GM18499 (cell line): ENCODE measurements around the gene OXSR1.

ENCODE experiments used
- ATAC-seq: cut with Tn5 transposase; IDR thresholded peaks from one replicate; pipeline ENCODE4 v1.9.1; 2021; ENCODE audit warnings: moderate number of reproducible peaks; ENCODE audit not compliant: insufficient read depth, unreplicated experiment

OXSR1 gene

DNA sequence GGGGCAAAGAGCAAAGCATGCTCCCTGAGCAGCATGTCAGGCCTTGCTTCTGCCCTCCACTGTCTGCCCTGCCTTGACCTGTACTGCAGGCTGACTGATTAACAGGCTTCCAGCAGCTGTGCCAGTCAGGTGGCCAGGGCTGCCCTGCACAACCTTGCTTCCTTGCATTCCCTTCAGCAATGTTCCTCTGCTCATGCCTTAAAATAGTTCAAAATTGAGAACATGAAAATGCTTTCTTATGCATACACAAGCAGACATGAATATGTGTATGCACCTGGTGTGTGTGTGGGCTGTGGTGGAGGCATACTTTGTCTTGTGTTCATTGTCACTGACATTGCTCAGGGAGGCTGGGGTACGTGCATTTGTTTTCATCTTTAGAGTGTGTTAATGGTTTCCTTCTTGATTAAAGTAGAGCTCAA lies 99.0 kb downstream of the OXSR1 start:
- ATAC-seq: no peak

DNA sequence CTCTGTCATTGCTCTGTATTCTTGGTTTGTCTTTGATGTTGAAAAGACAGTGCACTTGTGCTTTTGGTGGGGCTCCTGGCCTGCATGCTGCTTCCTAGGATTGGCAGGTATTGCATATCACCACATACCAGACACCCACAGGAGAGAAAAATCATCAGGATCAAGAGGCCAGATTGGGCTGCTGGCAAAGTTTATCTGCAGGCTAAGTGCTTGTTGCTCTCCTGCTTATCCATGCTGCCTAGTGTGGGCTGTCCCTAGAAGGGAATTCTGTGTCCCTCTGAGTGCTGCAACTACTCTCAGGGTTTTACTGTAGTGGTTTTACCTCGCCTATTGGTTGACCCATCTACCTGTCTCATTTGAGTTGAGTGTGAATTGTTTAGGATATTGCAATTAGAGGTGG lies 99.4 kb downstream of the OXSR1 start:
- no peak for ATAC-seq

DNA sequence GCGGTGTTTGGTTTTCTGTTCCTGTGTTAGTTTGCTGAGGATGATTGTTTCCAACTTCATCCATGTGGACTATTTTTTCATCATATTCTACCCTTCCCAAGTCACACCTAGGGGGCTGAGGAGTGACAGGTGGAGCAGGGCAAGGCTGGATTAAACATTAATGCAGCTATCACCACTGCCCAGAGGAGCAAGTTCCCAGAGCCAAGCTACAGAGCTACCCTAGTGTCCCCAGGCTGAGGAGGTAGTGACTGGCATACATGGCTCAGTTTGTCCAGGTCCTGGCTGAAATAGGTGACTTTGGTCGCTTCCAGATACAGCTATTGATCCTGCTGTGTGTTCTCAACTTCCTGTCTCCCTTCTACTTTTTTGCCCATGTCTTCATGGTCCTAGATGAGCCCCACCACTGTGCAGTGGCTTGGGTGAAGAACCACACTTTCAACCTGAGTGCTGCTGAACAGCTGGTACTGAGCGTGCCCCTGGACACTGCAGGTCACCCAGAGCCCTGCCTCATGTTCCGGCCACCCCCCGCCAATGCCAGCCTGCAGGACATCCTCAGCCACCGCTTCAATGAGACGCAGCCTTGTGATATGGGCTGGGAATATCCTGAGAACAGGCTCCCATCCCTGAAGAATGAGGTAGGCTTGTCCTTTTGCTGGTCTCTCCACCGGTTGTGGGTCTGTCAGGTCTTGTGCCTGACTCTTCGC lies 100.4 kb downstream of the OXSR1 start, which contains the start of gene SLC22A13:
Gene SLC22A13 (plus strand): TSS at position 209 of the 704 bp plus-strand sequence. CDS start 49 bp downstream, at position 258.
- no peak for ATAC-seq

DNA sequence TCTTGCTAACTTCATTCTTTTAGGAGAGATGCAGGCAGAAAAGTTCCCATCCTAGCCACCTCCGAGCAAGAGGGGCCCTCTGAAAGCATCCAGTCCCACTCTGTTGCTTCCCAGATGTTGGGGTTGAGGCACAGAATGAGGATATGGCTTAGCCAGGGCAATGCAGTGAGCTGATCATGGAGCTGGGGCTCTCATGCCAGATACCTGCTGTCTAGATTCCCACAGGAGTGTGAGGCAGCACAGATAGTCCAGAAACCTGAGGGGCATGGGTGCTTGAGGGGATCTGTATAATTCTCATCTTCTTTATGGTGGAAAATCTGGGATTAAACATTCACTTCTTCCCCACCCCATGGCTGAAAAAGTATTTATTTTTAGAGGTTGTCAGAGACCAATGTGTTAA lies 101.5 kb downstream of the OXSR1 start:
- no peak for ATAC-seq

DNA sequence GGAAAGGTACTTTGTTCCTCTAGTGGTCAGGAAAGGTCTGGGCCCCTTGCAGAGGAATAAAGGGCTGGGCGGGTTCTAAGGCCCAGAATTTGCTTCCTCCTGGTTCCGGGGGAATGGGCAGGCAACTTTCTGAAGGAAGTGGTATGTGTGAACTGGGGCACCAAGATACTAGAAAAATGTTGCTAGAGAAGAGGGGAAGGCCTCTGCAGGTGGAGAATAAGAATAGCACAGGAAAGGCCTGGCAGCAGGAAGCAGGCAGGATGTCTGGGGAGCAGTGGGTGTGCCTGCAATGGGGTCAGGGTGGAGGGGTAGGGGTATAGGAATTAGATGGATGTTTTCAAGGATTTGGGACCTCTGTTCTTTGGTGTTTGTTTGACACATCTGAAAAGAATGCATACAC lies 102.3 kb downstream of the OXSR1 start:
- no peak for ATAC-seq

DNA sequence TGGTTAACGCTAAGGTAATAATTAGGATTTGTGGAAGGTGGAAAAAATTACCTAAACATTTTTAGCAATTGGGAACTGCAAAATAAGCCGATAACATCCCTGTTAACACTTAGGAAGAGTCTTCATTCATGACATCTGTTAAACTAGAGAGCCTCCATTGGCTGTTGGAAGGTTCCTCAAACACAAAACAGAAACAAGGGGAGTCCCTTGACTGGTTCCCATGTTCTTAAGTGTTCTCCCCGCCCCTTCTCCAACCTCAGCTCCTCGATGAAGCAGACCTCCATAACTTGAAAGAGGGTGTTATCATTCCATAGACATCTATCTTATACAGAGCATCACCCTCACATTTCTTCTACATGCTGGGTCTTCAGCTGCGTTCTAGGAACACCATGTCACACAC lies 102.8 kb downstream of the OXSR1 start:
- no peak for ATAC-seq

DNA sequence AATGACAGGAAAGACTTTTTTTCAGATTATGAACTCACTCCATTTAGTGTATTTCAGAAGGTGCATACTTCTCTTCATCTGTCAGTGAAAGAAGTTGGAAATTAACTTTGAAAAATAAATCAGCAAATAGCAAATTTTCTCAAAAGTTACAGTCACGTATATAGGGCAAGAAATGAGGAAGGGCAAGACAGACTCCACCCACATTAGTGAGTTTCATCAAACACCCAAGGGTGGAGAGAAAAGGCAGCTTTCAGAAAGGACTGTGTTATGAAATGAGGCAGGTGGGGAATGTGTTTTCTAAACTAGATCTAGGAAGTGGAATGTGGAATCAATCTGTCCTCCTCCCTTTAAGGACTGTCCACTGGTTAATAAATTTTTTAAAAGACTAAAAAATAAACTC lies 103.2 kb downstream of the OXSR1 start:
- no peak for ATAC-seq

DNA sequence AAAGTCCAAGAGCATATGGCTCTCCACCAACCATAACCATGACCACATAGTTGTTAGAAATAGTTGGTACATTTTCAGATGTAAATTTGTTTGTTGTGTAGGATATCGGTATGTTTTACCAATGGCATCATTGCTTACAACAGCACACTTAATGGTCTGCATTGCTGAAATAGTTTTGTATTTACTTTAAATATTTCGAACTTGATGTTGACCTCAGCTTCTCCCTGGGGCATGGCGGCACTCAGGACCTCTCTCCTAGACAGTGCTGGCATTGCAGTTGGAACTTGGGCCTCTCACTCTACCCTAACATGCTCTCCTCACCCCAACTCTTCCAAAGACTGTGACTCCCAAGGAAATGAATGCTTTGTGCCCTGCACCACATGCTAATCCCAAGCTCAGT lies 105.3 kb downstream of the OXSR1 start:
- ATAC-seq: no peak

DNA sequence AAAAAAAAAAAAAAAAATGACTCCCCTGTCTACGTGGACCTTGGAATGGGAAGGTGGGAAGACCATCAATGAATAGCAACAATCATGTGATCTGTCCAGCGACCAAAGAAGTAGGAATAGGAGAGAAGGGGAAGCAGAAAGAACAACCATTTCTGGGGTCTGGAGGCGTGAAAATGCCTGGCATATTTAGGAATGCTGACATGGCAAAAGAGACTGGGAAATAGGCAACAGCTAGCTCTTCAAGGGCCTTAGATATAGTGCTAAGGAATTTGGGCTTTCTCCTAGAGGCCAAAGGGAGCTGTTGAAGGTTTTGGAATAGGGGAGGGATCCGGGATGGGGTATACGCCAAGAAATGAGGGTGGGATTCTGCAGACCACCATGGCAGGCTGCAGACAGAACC lies 106.2 kb downstream of the OXSR1 start:
- ATAC-seq: no peak

DNA sequence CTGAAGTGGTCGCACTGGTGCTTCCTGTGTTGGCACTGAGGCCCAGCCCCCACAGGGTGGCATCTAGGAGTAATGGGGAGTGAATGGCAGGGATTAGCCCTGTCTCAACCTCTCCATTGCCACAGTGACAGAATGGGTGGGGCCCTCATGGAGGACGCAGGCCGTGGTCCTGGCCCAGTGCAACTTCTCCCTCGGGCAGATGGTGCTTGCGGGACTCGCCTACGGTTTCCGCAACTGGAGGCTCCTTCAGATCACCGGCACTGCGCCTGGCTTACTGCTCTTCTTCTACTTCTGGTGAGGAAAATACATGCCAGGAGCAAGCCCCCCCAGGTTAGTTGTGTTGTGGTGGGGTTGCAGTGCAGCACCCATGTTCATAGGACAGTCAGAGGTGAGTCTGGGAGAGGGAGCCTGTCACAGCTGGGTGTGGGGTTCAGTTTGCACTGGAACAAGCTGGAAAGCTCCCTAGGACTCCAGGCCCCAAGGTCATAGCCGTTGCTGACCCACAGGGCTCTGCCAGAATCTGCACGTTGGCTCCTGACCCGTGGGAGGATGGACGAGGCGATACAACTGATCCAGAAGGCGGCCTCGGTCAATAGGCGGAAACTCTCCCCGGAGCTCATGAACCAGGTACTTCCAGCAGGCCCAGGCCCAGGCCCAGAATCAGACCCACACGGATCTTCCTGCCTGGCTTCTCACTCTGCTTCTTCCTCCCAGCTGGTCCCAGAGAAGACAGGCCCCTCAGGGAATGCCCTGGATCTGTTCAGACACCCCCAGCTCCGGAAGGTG lies 109.7 kb downstream of the OXSR1 start:
- ATAC-seq: no peak

DNA sequence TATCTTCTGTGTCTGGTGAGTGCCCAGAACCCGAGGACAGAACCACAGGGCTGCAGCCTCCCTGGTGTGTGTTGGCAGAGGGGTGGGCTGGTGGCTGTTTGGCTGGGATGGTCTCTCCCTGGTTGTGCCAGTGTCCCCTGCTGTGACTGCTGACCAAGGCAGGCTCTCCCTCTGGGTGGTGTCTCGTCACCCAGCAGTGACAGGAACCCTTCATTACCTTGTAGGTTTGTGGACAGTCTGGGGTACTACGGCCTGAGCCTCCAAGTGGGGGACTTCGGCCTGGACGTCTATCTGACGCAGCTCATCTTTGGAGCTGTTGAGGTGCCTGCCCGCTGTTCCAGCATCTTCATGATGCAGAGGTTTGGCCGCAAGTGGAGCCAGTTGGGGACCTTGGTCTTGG lies 110.3 kb downstream of the OXSR1 start:
- no peak for ATAC-seq

DNA sequence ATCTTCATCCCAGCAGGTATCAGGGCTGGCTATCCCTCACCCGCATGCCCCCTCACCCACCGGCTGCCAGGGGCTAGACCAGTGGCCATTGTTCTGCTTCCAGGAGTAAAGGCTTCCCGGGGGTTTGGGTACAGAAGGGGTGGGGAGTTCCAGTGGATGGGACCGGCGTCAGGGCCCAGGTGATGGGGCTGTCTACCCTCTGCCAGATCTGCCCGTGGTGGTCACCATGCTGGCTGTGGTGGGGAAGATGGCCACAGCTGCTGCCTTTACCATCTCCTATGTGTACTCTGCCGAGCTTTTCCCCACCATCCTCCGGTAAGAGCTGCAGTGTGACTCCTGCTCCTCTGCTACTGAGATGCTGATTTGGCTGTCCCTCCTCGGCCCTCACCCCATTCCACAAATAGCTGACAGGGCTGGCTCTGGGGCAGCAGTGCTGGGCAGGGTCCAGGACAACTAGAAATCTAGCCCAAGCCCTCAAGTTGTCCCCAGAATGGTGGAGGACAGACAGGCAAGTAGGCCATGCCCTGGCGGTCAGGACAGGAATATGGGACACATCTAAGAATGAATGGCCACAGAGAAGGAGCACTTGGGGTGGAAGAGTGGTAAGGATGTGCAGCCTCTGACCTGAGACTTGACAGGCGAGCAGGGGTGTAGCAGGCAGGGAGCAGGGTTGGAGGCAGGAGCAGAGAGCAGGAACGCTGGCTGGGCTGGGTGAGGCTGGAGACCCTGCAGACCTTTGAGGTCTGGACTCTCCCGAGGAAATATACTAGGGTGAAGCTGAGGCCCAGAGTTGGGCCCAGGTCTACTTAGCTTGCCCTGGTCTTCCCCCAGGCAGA lies 111.0 kb downstream of the OXSR1 start:
- no peak for ATAC-seq

DNA sequence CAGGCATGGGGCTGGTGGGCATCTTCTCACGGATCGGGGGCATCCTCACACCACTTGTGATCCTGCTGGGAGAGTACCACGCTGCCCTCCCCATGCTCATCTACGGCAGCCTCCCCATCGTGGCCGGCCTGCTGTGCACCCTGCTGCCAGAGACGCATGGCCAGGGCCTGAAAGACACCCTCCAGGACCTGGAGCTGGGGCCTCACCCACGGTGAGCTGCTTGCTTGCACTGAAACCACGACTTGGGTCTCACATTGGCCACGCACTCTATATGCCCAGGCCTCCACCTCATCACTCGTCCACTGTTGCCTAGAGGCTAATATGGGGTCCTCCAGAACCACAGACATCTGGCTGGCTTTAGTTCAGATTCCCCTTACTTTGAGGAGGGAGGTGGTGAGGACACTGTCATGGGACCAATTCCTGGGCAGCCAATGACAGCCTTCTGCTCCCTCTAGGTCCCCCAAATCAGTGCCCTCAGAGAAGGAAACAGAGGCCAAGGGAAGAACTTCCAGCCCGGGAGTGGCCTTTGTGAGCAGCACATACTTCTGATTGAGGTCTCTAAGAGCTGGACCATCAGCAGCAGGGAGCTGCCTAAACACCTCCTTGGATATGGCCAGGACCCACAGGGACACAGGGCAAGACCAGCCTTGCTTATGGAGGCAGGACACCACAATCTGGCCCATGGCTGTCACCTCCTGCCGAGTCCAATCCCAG lies 111.7 kb downstream of the OXSR1 start:
- ATAC-seq: no peak

DNA sequence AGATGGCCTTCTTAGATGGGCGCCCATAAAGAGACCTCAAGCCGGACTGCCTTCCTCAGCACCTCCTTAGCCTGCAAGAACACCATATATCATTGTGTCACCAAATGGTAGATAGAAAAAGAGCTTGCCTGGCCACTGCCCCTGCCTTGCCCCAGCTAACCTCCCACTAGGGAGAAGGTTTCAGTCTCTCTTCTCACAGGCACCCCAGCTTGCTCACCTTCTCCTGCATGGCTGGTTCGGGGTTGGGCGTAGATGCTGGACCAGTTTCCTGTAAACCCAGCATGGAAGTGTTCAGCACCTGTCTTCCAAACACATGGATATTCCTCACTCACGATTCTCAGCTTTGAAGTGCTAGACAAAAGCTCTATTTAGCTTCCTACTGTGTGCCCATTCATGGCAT lies 113.5 kb downstream of the OXSR1 start:
- ATAC-seq: no peak

DNA sequence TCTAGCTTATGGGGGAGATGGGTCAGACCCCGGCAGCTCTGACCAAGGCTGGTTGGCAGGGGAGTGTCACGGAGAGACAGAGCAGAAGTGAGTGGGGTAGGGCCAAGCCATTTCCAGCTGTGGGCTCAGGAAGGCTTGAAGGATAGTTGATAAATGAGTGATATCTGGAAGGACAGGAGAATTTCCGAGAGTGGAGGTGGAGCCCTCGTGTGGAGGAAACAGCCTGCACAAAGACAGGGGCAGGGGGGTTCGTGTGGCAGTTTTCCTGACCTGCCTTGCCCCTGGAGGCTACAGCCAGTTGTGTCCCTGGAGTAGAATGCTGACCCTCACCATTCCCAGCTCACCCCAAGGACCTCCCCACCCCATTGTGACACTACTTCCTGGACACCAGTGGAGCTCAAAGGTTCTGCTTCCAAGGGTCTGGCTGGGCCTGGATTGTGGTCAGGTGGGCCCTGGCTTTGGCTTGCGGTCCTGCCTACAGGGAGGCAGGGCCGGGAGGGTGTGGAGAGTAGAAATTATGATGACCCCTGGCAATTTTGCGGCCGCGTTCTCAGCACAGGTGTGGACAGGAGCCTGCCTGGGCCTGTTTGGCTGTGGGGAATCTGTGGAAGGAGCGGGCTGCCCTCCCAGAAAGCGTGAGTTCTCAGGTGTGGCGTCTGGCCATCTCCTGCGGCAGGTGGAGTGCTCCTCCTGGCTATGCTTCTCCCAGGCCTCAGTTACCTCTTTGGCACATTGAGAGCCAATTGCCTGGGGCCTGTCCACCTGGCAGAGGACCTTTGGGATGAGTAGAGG lies 116.8 kb downstream of the OXSR1 start, which contains the start of gene SLC22A14:
Gene SLC22A14 (plus strand): TSS at position 400 of the 792 bp plus-strand sequence. CDS start 23,733 bp downstream, outside the sequence.
- ATAC-seq: no peak

DNA sequence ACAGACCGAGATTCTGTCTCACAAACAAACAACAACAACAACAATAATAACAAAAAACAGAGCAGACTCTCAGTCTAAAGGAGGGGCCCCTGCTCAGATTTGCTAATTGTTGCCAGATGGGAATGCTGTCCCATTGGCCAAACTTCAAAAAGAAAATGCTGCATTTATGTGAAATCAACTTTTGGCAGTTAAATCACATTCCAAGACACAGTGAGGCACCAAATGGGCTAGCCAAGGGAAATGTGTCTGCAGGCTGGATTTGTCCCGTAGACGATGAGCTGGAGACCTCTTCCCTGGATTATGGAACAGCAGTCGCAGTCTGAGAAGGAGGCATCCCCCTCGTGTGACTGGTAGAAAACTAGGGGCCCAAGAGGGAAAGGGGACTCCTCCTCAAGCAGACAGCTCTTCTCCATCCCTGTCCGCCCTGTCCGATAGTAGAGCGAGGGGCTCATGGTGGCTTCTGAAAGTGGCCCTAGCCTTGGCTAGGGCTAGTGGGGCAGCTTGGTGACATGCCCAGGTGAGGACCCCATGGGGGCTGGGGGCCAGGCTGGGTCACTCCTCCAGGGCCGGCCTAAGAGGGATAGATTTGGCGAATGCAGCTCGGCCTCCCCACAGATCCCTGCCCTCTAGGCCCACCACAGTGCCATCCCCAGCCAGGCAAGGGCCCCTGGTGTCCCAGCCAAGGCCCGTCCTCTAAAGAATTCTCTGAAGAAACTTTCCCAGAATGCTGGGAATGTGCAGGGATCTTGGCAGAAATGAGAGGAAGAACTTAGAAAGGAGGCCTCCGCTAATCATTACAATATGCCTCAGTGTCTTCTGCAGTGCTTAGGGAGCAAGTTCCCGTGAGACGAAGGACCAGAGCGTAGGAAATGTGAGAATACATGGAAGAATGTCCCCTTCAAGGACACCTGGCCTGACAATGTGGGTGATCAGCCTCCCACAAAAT lies 118.7 kb downstream of the OXSR1 start:
- no peak for ATAC-seq

DNA sequence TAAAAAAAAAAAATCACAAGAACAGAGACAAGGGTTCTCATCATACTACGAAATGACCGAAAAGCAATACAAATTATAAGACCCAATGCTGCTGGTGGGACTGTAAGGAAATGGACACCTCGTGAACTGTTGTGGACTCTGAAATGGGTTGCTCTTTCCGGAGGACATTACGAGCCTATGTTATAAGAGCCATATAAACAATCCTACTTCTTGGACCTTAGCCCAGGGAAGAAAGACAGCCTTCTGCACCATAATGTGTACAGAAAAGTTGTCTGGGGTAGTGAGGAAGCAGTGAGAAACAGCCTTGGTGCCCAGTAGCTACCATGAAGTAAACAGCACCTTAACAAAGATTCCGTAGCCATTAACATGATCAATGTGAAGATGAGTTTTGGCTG lies 119.4 kb downstream of the OXSR1 start:
- ATAC-seq: no peak
